Osteoblast (primary cell): ENCODE measurements around the gene ZNF630. TPM values are rescaled to one million over a fixed set of nuclear protein-coding genes. Genes with fewer than 3 reads are reported as not detected.

Experiments used
- total RNA-seq: library from RNA; depleted of rRNA; stranded (reverse); fragments of >200 nt; gene quantifications from 2 replicates; pipeline ENCODE4 v1.2.3, GENCODE V29; 2012

The ZNF630 gene
- total RNA-seq, 1 donor = 0.72 TPM

Other genes starting within 250 kb of the ZNF630 start
- gene ZNF81, start 234.7 kb downstream of the ZNF630 start, total RNA-seq = 5.8 and 7.7 TPM in 2 replicates
- 4.1 and 4.3 TPM in 2 replicates for gene ZNF182, start 67.7 kb downstream of the ZNF630 start, total RNA-seq
- gene SPACA5, start 64.7 kb downstream of the ZNF630 start, total RNA-seq = not detected in 2 replicates
- not detected in 2 replicates for gene SPACA5B, start 59.0 kb upstream of the ZNF630 start, total RNA-seq
- not detected in 2 replicates for gene SSX5, start 125.2 kb upstream of the ZNF630 start, total RNA-seq
- gene SSX1, start 183.8 kb upstream of the ZNF630 start, total RNA-seq = not detected in 2 replicates